Breast epithelium (tissue), 4 donors: Measurements from ENCODE around the gene ANGPT4. TPM values are rescaled to one million over a fixed set of nuclear protein-coding genes. Genes with fewer than 3 reads are reported as not detected.

Source experiments
- DNase-seq, 2 donors: peaks; one replicate each; pipeline ENCODE4 v3.0.0-alpha.2; 2019; ENCODE audit warnings: low spot score in 2 of 2
- H3K27ac ChIP-seq, 2 donors: fragments of 200-600 bp; sonication (generic) in 1 of 2; one replicate each; pipeline ENCODE4 v1.5.1; 2016 to 2019; ENCODE audit warnings: mild to moderate bottlenecking in 1 of 2
- H3K27me3 ChIP-seq, 2 donors: fragments of 200-600 bp; sonication (generic) in 1 of 2; one replicate each; pipeline versions ENCODE4 v1.5.1 to v1.6.0; 2017 to 2019; ENCODE audit warnings: control low read depth in 1 of 2, mild to moderate bottlenecking in 1 of 2
- H3K36me3 ChIP-seq: fragments of 200-600 bp; one replicate; pipeline ENCODE4 v1.5.1; 2019
- H3K4me1 ChIP-seq, 2 donors: fragments of 200-600 bp; sonication (generic); one replicate each; pipeline ENCODE4 v1.5.1; 2016 to 2019; ENCODE audit warnings: control low read depth in 1 of 2
- H3K4me3 ChIP-seq, 3 donors: fragments of 200-600 bp; sonication (generic); 1 replicate in 2 of 3; 2 replicates in 1 of 3; pipeline ENCODE4 v1.5.1; 2016 to 2019; ENCODE audit warnings: mild to moderate bottlenecking in 3 of 3, moderate library complexity in 2 of 3
- H3K9me3 ChIP-seq, 2 donors: fragments of 200-600 bp; sonication (generic) in 1 of 2; one replicate each; pipeline ENCODE4 v1.5.1; 2016 to 2019; ENCODE audit warnings: control low read depth in 1 of 2
- POLR2A ChIP-seq: fragments of 450-650 bp; IDR thresholded peaks from one replicate; pipeline ENCODE4 v1.6.1; 2016; ENCODE audit warnings: antibody characterized with exemption, mild to moderate bottlenecking, moderate library complexity
- POLR2AphosphoS5 ChIP-seq, 3 donors: sonication (generic); formaldehyde crosslinking; IDR thresholded peaks; one replicate each; pipeline ENCODE4 v1.6.1; 2017; ENCODE audit warnings: antibody characterized with exemption in 3 of 3
- intact Hi-C: fragments of 100-400 bp; cut with DNase I; formaldehyde crosslinking; loops from one replicate; pipeline ENCODE4 v1.15.1; 2023; ENCODE audit warnings: low total_unique reads
- total RNA-seq, 3 donors: library from RNA; depleted of rRNA; stranded (reverse); fragments of >200 nt; gene quantifications; one replicate each; pipeline ENCODE4 v1.1.0, GENCODE V29; 2016
- TF ChIP-seq, protein P1 (sequence below), 3 donors: fragments of 450-650 bp; IDR thresholded peaks; one replicate each; pipeline ENCODE4 v1.5.1; 2016 to 2017; ENCODE audit warnings: antibody characterized with exemption in 3 of 3, mild to moderate bottlenecking in 3 of 3, moderate library complexity in 3 of 3

ANGPT4 gene
- total RNA-seq, 3 donors from 2014 or later, result 0.66 to 18.4 (median 1.0) TPM

- H3K4me3 ChIP-seq, result no peak overlapping the region
- TF ChIP-seq POLR2AphosphoS5 (IDR thresholded peaks at IDR 0.05) (no peak), POLR2A (no peak)
- TF ChIP-seq, protein P1, sequence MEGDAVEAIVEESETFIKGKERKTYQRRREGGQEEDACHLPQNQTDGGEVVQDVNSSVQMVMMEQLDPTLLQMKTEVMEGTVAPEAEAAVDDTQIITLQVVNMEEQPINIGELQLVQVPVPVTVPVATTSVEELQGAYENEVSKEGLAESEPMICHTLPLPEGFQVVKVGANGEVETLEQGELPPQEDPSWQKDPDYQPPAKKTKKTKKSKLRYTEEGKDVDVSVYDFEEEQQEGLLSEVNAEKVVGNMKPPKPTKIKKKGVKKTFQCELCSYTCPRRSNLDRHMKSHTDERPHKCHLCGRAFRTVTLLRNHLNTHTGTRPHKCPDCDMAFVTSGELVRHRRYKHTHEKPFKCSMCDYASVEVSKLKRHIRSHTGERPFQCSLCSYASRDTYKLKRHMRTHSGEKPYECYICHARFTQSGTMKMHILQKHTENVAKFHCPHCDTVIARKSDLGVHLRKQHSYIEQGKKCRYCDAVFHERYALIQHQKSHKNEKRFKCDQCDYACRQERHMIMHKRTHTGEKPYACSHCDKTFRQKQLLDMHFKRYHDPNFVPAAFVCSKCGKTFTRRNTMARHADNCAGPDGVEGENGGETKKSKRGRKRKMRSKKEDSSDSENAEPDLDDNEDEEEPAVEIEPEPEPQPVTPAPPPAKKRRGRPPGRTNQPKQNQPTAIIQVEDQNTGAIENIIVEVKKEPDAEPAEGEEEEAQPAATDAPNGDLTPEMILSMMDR (IDR thresholded peaks at IDR 0.05), result no peak
- H3K9me3 ChIP-seq, result no peaks in the 10 kb centered on the region
- intact Hi-C loops, result no loop called here
- H3K36me3 ChIP-seq, result no peaks in the 10 kb centered on the region
- peaks cover 0 to 12% of the 10 kb centered on the region in 2 donors for H3K27me3 ChIP-seq
- peak overlapping the region in 1 of 2 donors; percentile 68 for H3K27ac ChIP-seq
- no peaks in the 10 kb centered on the region for H3K4me1 ChIP-seq
- no peak for DNase-seq
Measured at GRCh38 chr20:910132-910869, 5.8 kb downstream of the ANGPT4 start.

- Histone ChIP-seq H3K4me1 (no peaks in the 10 kb centered on the region), H3K9me3 (no peaks in the 10 kb centered on the region), H3K4me3 (no peak overlapping the region), H3K27me3 (peaks cover 0 to 12% of the 10 kb centered on the region in 2 donors), H3K36me3 (no peaks in the 10 kb centered on the region), H3K27ac (no peak overlapping the region)
- intact Hi-C loops, result no loop called here
- DNase-seq, result no peak
- TF ChIP-seq, protein P1 (IDR thresholded peaks at IDR 0.05), result no peak
- no peak for TF ChIP-seq POLR2A
Measured at GRCh38 chr20:909641-910040, 6.5 kb downstream of the ANGPT4 start.

DNA sequence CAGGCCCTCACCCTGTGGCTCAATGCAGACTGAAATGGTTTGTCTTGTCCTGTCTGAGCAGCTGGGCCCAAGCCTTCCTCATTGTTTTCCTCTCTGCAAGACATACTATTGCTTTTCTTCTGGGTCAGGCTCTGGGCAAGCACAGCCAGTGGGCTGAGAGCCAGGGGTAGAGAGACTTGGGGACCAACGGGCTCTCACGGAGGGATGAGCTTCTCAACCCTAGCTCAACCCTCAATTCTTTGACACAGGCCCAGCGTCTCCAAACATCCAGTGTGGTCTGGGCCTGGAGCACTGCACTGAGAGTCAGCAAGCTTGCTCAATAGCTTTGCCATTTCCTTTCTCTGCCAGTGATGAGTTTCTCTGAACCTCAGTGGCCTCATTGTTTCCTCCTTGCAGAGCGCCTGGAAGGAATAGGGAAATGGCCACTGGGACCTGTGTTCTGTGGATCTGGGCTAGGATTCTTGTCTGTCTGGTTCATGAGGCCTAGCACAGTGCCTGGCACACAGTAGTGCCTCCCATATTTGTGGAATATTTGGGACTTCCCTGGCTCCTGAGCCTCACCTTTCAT is 9.3 kb downstream of the ANGPT4 start:
- DNase-seq, result no peak
- Histone ChIP-seq H3K9me3 (no peaks in the 10 kb centered on the region), H3K36me3 (no peaks in the 10 kb centered on the region), H3K27me3 (no peaks in the 10 kb centered on the region), H3K4me1 (no peaks in the 10 kb centered on the region), H3K27ac (no peak overlapping the region), H3K4me3 (no peak overlapping the region)
- intact Hi-C loops, result no loop called here
- TF ChIP-seq POLR2AphosphoS5 (IDR thresholded peaks at IDR 0.05), result no peak
- TF ChIP-seq, protein P1 (IDR thresholded peaks at IDR 0.05), result no peak
- TF ChIP-seq POLR2A, result no peak

DNA sequence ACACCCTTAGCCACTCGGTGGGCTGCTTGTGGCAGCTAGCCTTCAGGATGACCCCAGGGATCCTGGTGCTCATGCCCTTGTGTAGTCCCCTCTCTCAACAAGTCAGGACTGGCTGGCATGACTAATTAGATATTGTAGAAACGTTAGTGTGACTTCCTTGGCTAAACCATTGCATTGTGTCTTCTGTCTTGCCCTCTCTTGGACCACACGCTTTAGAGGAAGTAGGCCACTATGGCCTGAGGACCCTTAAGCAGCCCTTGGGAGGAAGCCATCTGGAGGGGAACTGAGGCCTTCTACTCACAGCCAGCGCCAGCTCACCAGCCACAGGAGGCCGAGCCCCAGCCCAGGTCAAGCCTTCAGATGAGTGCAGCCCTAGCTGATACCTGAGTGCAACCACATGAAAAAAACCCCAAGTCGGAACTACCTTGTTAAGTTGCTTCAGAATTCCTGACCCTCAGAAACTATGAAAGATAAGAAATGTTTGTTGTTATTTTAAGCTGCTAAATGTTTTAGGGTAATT is 10.1 kb downstream of the ANGPT4 start:
- no peak for TF ChIP-seq POLR2A

GRCh38 chr20:905396-905961 is 10.7 kb downstream of the ANGPT4 start:
- DNase-seq, result no peak
- TF ChIP-seq POLR2AphosphoS5 (IDR thresholded peaks at IDR 0.05) (no peak), POLR2A (no peak)
- TF ChIP-seq, protein P1 (IDR thresholded peaks at IDR 0.05), result no peak
- intact Hi-C loops, result no loop called here

More for the DNA sequence above, 10.1 kb downstream of the ANGPT4 start:
- Histone ChIP-seq H3K4me3 (no peak overlapping the region), H3K9me3 (no peaks in the 10 kb centered on the region), H3K4me1 (no peaks in the 10 kb centered on the region), H3K27me3 (no peaks in the 10 kb centered on the region), H3K27ac (no peak overlapping the region), H3K36me3 (no peaks in the 10 kb centered on the region)
- intact Hi-C loops, result no loop called here
- no peak for DNase-seq

More at GRCh38 chr20:905396-905961, 10.7 kb downstream of the ANGPT4 start:
- Histone ChIP-seq H3K4me3 (no peak overlapping the region), H3K27me3 (no peaks in the 10 kb centered on the region), H3K27ac (no peak overlapping the region), H3K9me3 (no peaks in the 10 kb centered on the region), H3K36me3 (no peaks in the 10 kb centered on the region), H3K4me1 (no peaks in the 10 kb centered on the region)
